GM23248 (cell line): ENCODE measurements around the gene PRICKLE2. TPM values are rescaled to one million over a fixed set of nuclear protein-coding genes. Genes with fewer than 3 reads are reported as not detected.
A peak's percentile ranks its signal among the peaks of the same experiment; 100 is the strongest.

Experiments
- DNase-seq: peaks from one replicate; pipeline ENCODE4 v3.0.0-alpha.2; 2015
- H2AFZ ChIP-seq: fragments of 200-600 bp; sonication (generic); 2 replicates; pipeline ENCODE4 v1.6.1; 2016; ENCODE audit warnings: antibody characterized with exemption
- H3F3A ChIP-seq: fragments of 200-600 bp; sonication (generic); 2 replicates; pipeline ENCODE4 v1.6.1; 2016; ENCODE audit warnings: mild to moderate bottlenecking, antibody characterized with exemption, mixed run types; ENCODE audit not compliant: insufficient read depth
- H3K27ac ChIP-seq: fragments of 200-600 bp; sonication (generic); 2 replicates; pipeline ENCODE4 v1.5.1; 2016; ENCODE audit warnings: mild to moderate bottlenecking
- H3K27me3 ChIP-seq: fragments of 200-600 bp; sonication (generic); replicated peaks from 2 replicates; pipeline ENCODE4 v1.6.1; 2016; ENCODE audit warnings: mild to moderate bottlenecking; ENCODE audit not compliant: insufficient read depth
- H3K36me3 ChIP-seq: fragments of 200-600 bp; sonication (generic); 2 replicates; pipeline ENCODE4 v1.6.1; 2016; ENCODE audit warnings: low read depth, mild to moderate bottlenecking
- H3K4me1 ChIP-seq: fragments of 200-600 bp; sonication (generic); 2 replicates; pipeline ENCODE4 v1.6.1; 2016; ENCODE audit warnings: mild to moderate bottlenecking; ENCODE audit not compliant: insufficient read depth
- H3K4me2 ChIP-seq: fragments of 200-600 bp; sonication (generic); one replicate; pipeline ENCODE4 v1.6.1; 2016; ENCODE audit warnings: mild to moderate bottlenecking; ENCODE audit not compliant: unreplicated experiment
- H3K4me3 ChIP-seq: fragments of 200-600 bp; sonication (generic); 2 replicates; pipeline ENCODE4 v1.5.1; 2016; ENCODE audit warnings: mild to moderate bottlenecking
- H3K79me2 ChIP-seq: fragments of 200-600 bp; sonication (generic); 2 replicates; pipeline ENCODE4 v1.6.1; 2016; ENCODE audit warnings: mild to moderate bottlenecking; ENCODE audit not compliant: insufficient read depth
- H3K9ac ChIP-seq: fragments of 200-600 bp; sonication (generic); 2 replicates; pipeline ENCODE4 v1.6.1; 2016; ENCODE audit warnings: mild to moderate bottlenecking
- H3K9me2 ChIP-seq: fragments of 200-600 bp; sonication (generic); 2 replicates; pipeline ENCODE4 v1.6.1; 2016; ENCODE audit warnings: mixed run types, mild to moderate bottlenecking, moderate library complexity; ENCODE audit not compliant: insufficient read depth
- H3K9me3 ChIP-seq: fragments of 200-600 bp; sonication (generic); one replicate; pipeline ENCODE4 v1.6.1; 2017; ENCODE audit warnings: low read depth
- H4K20me1 ChIP-seq: fragments of 200-600 bp; sonication (generic); 2 replicates; pipeline ENCODE4 v1.6.0; 2016; ENCODE audit not compliant: insufficient read depth
- EZH2 ChIP-seq: fragments of 200-600 bp; sonication (generic); IDR thresholded peaks from 2 replicates; pipeline ENCODE4 v1.6.1; 2018; ENCODE audit warnings: antibody characterized with exemption, mild to moderate bottlenecking; ENCODE audit not compliant: insufficient read depth, poor library complexity, severe bottlenecking
- EZH2phosphoT487 ChIP-seq: fragments of 200-600 bp; sonication (generic); IDR thresholded peaks from 2 replicates; pipeline ENCODE4 v1.6.1; 2018; ENCODE audit warnings: antibody characterized with exemption, moderate library complexity, mild to moderate bottlenecking, low read depth; ENCODE audit not compliant: insufficient read depth
- WGBS, 2 experiments: methylation state at CpG; one replicate each; pipeline ENCODE4 v1.1.6; 2015 to 2017; ENCODE audit warnings: low lambda C conversion rate in 2 of 2, low coverage in 1 of 2; ENCODE audit errors: missing lambda C conversion rate in 2 of 2; 5-methylcytosine and 5-hydroxymethylcytosine counted together
- in situ Hi-C: fragments of 300-500 bp; cut with MboI; formaldehyde crosslinking; loops from 2 replicates; pipeline ENCODE4 v1.15.0; 2020
- polyA plus RNA-seq: library from polyadenylated mRNA; unstranded; fragments of >200 nt; fragmentation: Nextera tagmentation; extraction: Ambion mirVana; gene quantifications from 2 replicates; pipeline ENCODE4 v1.2.1, GENCODE V29; 2016
- total RNA-seq: library from RNA; depleted of rRNA; stranded (reverse); fragments of >200 nt; shearing (Covaris generic); gene quantifications from 2 replicates; pipeline ENCODE4 v1.2.3, GENCODE V29; 2014

The PRICKLE2 gene
- total and polyA plus RNA-seq, 2 experiments from 2014 or later, result 7.3 to 19.6 TPM

DNA sequence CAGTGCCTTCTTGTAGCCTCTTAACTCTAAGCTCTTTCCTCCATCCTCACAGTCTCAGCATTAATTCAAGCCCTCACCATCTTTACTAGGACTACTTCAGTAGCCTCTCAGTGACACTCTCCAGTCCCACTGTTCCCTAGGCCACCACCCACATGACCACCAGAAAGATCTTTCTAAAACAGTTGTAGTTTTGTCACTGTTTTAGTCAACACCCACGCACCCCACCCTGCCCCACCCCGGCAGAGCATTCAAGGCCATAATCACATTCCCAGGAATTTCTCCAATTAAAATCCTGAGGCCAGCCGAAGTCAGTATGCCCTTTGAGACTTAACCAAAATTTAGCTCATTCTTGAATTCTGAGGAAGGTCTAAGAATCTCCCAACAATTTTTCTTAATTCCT, 170.8 kb downstream of the PRICKLE2 start:
- Histone ChIP-seq H3K36me3 (no peaks in the 10 kb centered on the region), H4K20me1 (no peaks in the 10 kb centered on the region), H3K4me2 (no peak overlapping the region), H3K9me3 (no peaks in the 10 kb centered on the region), H3K9ac (no peak overlapping the region), H3K4me1 (peaks cover 12% of the 10 kb centered on the region), H2AFZ (no peak overlapping the region), H3K79me2 (no peaks in the 10 kb centered on the region), H3K9me2 (no peaks in the 10 kb centered on the region), H3K27me3 (no peaks in the 10 kb centered on the region), H3F3A (peaks cover 4% of the 10 kb centered on the region), H3K4me3 (no peak overlapping the region), H3K27ac (no peak overlapping the region)
- DNase-seq, result no peak
- in situ Hi-C loops, result no loop called here
- 34 to 39% methylated on average over 3 of the region's 3 CpGs for WGBS, 2 experiments
- TF ChIP-seq EZH2 (no peak), EZH2phosphoT487 (no peak)

DNA sequence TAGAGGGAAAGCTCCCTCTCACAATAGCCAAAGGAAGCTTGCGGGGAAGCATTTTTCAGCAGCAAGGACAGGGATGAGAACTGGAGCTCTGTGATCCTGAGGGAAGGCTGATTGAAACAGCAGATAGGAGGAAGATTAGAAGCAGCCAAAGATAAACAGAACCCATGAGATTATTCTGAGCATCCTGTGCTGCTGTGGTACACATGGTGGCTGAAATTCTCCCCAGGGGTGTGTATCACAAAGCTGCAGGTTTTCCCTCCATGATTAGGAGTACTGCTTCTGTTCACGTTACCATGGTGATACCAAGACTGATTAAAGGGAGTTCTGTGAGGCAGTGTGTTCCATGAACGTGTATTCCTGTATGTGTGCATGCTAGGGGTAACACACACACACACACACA, 171.7 kb downstream of the PRICKLE2 start:
- TF ChIP-seq EZH2phosphoT487, result no peak
- no peak for TF ChIP-seq EZH2
- Histone ChIP-seq H3K9ac (no peak overlapping the region), H3K79me2 (no peaks in the 10 kb centered on the region), H3K4me2 (no peak overlapping the region), H4K20me1 (no peaks in the 10 kb centered on the region), H3K36me3 (no peaks in the 10 kb centered on the region), H3K4me1 (peaks cover 21% of the 10 kb centered on the region), H2AFZ (no peak overlapping the region), H3K9me3 (no peaks in the 10 kb centered on the region), H3K4me3 (no peak overlapping the region), H3K27ac (no peak overlapping the region), H3K9me2 (no peaks in the 10 kb centered on the region), H3F3A (peaks cover 14% of the 10 kb centered on the region), H3K27me3 (no peaks in the 10 kb centered on the region)
- in situ Hi-C loops, result no loop called here
- 67 to 71% methylated on average over 3 of the region's 3 CpGs for WGBS, 2 experiments
- no peak for DNase-seq

DNA sequence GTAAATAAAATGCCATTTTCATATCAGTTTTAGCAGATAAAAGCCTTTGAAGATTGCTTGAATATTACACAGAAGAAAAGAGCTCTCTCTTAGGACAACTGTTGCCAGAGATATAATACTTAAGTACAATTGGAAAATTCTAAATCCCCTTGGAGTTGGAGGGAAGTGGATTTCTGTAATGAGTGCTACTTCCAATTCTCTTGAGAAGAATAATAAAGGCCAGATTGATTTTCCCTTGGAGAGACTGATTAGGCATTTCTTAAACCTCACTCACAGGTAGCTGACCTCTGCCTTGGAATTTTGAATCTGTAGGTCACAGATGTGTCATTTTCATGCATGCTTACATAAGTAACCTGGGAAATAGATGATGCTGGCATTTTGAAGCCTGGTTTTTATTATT, 172.1 kb downstream of the PRICKLE2 start:
- Histone ChIP-seq H3F3A (peaks cover 18% of the 10 kb centered on the region), H3K9ac (no peak overlapping the region), H3K9me2 (no peaks in the 10 kb centered on the region), H2AFZ (no peak overlapping the region), H3K36me3 (no peaks in the 10 kb centered on the region), H4K20me1 (no peaks in the 10 kb centered on the region), H3K4me3 (no peak overlapping the region), H3K27ac (no peak overlapping the region), H3K4me2 (no peak overlapping the region), H3K4me1 (peaks cover 25% of the 10 kb centered on the region), H3K9me3 (no peaks in the 10 kb centered on the region), H3K27me3 (no peaks in the 10 kb centered on the region), H3K79me2 (no peaks in the 10 kb centered on the region)
- in situ Hi-C loops, result no loop called here
- no peak for TF ChIP-seq EZH2
- no peak for TF ChIP-seq EZH2phosphoT487
- DNase-seq, result no peak

- H3K27ac ChIP-seq, result no peak overlapping the region
- no peak overlapping the region for H3K4me3 ChIP-seq
- no peak overlapping the region for H3K9ac ChIP-seq
- H2AFZ ChIP-seq, result no peak overlapping the region
- H3K4me1 ChIP-seq, result peaks cover 20% of the 10 kb centered on the region
- in situ Hi-C loops, result loop anchor here (25.0 kb wide), 1 partner anchor 212 kb away; no protein-coding TSS in a partner anchor
- H3K9me3 ChIP-seq, result no peaks in the 10 kb centered on the region
- DNase-seq, result no peak
- H4K20me1 ChIP-seq, result no peaks in the 10 kb centered on the region
- no peaks in the 10 kb centered on the region for H3K9me2 ChIP-seq
- H3K4me2 ChIP-seq, result no peak overlapping the region
- H3K79me2 ChIP-seq, result no peaks in the 10 kb centered on the region
- TF ChIP-seq EZH2, result no peak
- TF ChIP-seq EZH2phosphoT487, result no peak
- no peaks in the 10 kb centered on the region for H3K36me3 ChIP-seq
- peaks cover 23% of the 10 kb centered on the region for H3F3A ChIP-seq
- H3K27me3 ChIP-seq, result no peaks in the 10 kb centered on the region
- 86 to 89% methylated on average over 4 of the region's 4 CpGs for WGBS, 2 experiments
Observed at GRCh38 chr3:64049832-64050231, 175.4 kb downstream of the PRICKLE2 start.

GRCh38 chr3:64049136-64049535, 176.1 kb downstream of the PRICKLE2 start:
- Histone ChIP-seq H3K9me3 (no peaks in the 10 kb centered on the region), H3K27ac (peak overlapping the region; percentile 52), H3K27me3 (no peaks in the 10 kb centered on the region), H3F3A (peaks cover 23% of the 10 kb centered on the region), H3K4me1 (peaks cover 20% of the 10 kb centered on the region), H3K4me2 (peak overlapping the region; percentile 11), H3K4me3 (no peak overlapping the region), H4K20me1 (no peaks in the 10 kb centered on the region), H3K9ac (no peak overlapping the region), H3K36me3 (no peaks in the 10 kb centered on the region), H3K9me2 (no peaks in the 10 kb centered on the region), H2AFZ (no peak overlapping the region), H3K79me2 (no peaks in the 10 kb centered on the region)
- WGBS, 2 experiments, result 3 to 8% methylated on average over 3 of the region's 3 CpGs
- in situ Hi-C loops, result loop anchor here (25.0 kb wide), 1 partner anchor 213 kb away; no protein-coding TSS in a partner anchor
- peak; percentile 77 for DNase-seq
- TF ChIP-seq EZH2phosphoT487 (no peak), EZH2 (no peak)
